HFFc6 (cell line): Measurements from ENCODE around the gene RRAS. TPM values are rescaled to one million over a fixed set of nuclear protein-coding genes. Genes with fewer than 3 reads are reported as not detected.

Experiments used
- DNase-seq: peaks from one replicate; pipeline ENCODE4 v3.0.0-alpha.2; 2018
- H3K27ac Mint-ChIP-seq: 2 replicates; pipeline ENCODE4 v1.8.0; 2020; ENCODE audit warnings: mild to moderate bottlenecking, mixed read lengths
- H3K27me3 Mint-ChIP-seq: 2 replicates; pipeline ENCODE4 v1.8.0; 2021; ENCODE audit warnings: mild to moderate bottlenecking, moderate library complexity, mixed read lengths; ENCODE audit not compliant: insufficient read depth
- H3K36me3 Mint-ChIP-seq: 2 replicates; pipeline ENCODE4 v1.8.0; 2021; ENCODE audit warnings: low read depth, mixed read lengths
- H3K4me1 Mint-ChIP-seq: 2 replicates; pipeline ENCODE4 v1.8.0; 2020; ENCODE audit warnings: low read depth, mixed read lengths
- H3K4me3 Mint-ChIP-seq: 2 replicates; pipeline ENCODE4 v1.8.0; 2020; ENCODE audit warnings: mild to moderate bottlenecking, moderate library complexity, mixed read lengths
- H3K9me3 Mint-ChIP-seq: 2 replicates; pipeline ENCODE4 v1.8.0; 2020; ENCODE audit warnings: mild to moderate bottlenecking, mixed read lengths
- CTCF ChIP-seq: fragments of 200-600 bp; sonication (generic); IDR thresholded peaks from 2 replicates; pipeline ENCODE4 v1.5.0; 2021; ENCODE audit warnings: antibody characterized with exemption, mild to moderate bottlenecking
- total RNA-seq, 6 experiments: library from RNA; stranded (reverse); fragmentation: NEBNext Ultra II Directional; extraction: Animal tissue kit (Norgen Biotek cat#: 25700); gene quantifications; 2 replicates in 1 of 6; 3 replicates in 5 of 6; pipeline ENCODE4 v1.2.3, GENCODE V29; 2021

Gene RRAS
- total RNA-seq, 6 experiments from 2014 or later = 130 to 162 (median 133) TPM

GRCh38 chr19:49641688-49642491 lies 1.9 kb upstream of the RRAS start, which contains the start of gene SCAF1:
SCAF1 (plus strand) TSS chr19:49642209; CDS start chr19:49645027, 2,818 bp downstream.
- peaks cover 24% of the 10 kb centered on the region for H3K36me3 Mint-ChIP-seq
- H3K4me3 Mint-ChIP-seq = peak within 1 kb of the TSS; percentile 99
- no peaks in the 10 kb centered on the region for H3K9me3 Mint-ChIP-seq
- peak; percentile 99 for DNase-seq
- H3K27ac Mint-ChIP-seq = peak within 1 kb of the TSS; percentile 100
- peaks cover 61% of the 10 kb centered on the region for H3K4me1 Mint-ChIP-seq
- H3K27me3 Mint-ChIP-seq = peaks cover 18% of the 10 kb centered on the region
- no peak for TF ChIP-seq CTCF

- Mint-ChIP-seq H3K9me3 (no peaks in the 10 kb centered on the region), H3K4me1 (peaks cover 66% of the 10 kb centered on the region), H3K4me3 (peak overlapping the region; percentile 99), H3K36me3 (peaks cover 21% of the 10 kb centered on the region), H3K27ac (peak overlapping the region; percentile 100), H3K27me3 (peaks cover 18% of the 10 kb centered on the region)
- no peak for TF ChIP-seq CTCF
- DNase-seq = no peak
These were observed 386 bp downstream of the RRAS start for GRCh38 chr19:49639401-49640112.

GRCh38 chr19:49637821-49638738 lies 1.9 kb downstream of the RRAS start:
- Mint-ChIP-seq H3K4me1 (peaks cover 51% of the 10 kb centered on the region), H3K27me3 (peaks cover 17% of the 10 kb centered on the region), H3K9me3 (no peaks in the 10 kb centered on the region), H3K27ac (peak overlapping the region; percentile 92), H3K36me3 (peaks cover 14% of the 10 kb centered on the region), H3K4me3 (peak overlapping the region; percentile 99)
- TF ChIP-seq CTCF = no peak
- DNase-seq = peak; percentile 73

- Mint-ChIP-seq H3K27ac (peak overlapping the region; percentile 53; the same call in 1 of the 2 replicates), H3K4me3 (peak overlapping the region; percentile 7; the same call in 1 of the 2 replicates), H3K4me1 (peaks cover 39% of the 10 kb centered on the region), H3K9me3 (no peaks in the 10 kb centered on the region), H3K36me3 (peaks cover 7% of the 10 kb centered on the region; the same call in 1 of the 2 replicates), H3K27me3 (peaks cover 11% of the 10 kb centered on the region)
- no peak for DNase-seq
- no peak for TF ChIP-seq CTCF
These were observed 3.6 kb downstream of the RRAS start for GRCh38 chr19:49636233-49636932.
